Brain pericyte (primary cell): ENCODE measurements around the gene UXS1.

Experiments
- DNase-seq: peaks from one replicate; pipeline ENCODE4 v3.0.0-alpha.2; 2012; ENCODE audit warnings: low read depth, low spot score

The UXS1 gene

DNA sequence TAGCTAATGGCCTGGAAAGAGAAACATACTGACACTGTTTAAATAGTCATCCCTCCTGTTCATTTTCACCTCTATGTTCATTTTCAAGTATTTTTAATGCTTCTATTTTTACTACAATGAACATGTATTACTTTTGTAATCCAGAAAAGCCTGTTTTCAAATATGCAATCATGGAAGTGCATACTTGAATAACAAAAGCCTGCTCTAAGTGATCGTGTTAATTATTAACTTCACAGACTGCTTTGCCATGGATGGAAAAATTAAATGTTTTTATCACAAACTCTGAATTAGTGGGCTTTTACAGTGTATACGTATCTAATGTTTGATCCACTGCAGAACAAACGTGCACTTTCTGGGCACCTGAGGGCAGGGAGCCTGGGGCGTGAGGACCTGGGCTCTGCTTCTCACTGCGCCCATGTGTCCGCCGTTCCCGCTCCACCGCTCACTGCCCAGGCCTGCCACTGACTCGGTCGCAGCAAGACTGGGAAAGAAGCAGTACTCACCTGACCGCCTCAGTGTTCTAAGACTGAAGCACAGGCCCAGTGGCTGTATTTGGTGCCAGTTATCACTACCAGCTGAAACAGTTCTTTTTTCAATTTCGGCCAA is 80.6 kb downstream of the UXS1 start:
- no peak for DNase-seq

DNA sequence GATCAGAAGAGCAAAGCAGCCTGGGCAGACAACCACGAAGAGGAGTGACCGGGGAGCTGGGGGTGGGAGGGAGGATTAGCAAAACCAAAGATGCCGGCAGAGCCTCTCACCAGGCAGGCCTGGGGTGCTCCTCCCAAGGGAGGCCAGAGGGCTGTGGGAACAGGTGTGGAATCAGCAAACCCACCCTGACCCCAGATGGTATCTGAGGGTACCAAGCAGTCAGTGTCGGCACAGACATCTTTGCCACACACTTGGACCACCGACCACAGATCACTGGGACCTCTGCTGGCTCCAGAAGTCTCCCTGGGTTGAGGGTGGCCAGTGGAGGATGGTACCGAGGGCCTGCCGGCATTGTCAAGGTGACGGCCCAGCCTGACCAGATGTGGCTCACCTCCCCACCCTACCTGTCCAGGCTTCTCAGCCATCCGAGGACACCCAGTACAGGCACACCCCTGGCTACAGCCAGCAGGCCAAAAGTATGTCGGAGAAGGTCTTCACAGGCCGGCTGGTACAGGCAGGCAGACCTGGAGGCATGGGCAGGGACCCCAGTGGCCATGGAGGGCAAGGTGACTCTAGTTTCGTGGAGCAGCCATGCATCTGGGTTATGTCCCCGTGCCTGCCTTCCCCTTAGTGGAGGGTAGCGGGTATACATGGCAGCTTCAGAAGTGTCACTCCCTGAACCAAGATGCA is 82.1 kb downstream of the UXS1 start:
- no peak for DNase-seq

DNA sequence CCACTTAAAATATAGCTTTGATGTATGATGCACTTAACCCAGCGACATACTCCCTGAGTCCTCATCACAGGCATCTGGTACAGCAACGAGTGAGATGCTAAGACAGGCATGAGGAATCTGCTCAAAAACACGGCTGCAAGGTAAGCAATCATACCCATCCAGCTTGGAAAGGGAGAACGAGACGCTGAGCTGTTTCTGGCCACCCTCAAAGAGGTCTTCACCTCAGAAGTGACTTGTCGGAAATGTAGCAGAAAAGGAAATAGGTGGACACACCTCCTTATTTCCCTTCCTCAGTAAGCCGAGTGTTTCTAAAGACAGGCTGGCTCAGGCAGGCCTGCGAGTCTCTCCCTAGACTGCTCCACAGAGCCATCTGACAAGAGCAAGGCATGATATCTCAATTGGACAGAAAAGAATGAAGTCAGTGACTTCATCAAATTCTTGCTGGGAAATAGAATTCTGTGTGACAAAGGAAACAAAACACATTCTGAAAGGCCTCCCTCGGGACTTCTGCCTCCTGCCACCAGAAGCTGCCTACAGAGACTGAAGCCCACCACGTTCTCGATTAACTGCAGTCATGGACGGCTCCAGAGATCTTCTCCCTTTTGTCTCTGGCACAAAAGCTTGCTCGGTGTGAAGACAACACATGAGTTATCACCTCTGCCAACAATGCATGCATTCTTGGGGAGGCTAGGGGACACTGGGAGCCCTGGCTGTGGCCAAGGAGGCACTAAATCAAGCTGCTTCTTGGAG is 84.3 kb downstream of the UXS1 start:
- no peak for DNase-seq

DNA sequence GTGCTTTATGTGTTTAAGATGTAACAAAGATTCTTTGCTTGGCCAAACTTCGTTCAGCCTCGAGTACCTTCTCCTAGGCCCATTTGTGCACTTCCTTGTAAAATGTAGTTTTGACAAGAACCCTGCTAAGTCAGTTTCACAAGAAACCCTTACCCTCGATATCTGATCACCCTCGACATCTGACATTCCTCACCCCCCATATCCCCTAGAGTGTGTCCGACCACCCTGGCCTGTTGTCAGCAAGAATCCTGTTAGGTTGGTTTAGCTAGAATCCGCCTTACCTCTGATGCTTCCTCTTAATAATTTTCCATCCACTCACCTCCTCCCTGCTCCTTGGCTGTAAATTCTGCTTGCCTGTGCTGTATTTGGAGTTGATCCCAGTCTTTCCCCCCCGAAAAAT is 85.3 kb downstream of the UXS1 start:
- DNase-seq: no peak

DNA sequence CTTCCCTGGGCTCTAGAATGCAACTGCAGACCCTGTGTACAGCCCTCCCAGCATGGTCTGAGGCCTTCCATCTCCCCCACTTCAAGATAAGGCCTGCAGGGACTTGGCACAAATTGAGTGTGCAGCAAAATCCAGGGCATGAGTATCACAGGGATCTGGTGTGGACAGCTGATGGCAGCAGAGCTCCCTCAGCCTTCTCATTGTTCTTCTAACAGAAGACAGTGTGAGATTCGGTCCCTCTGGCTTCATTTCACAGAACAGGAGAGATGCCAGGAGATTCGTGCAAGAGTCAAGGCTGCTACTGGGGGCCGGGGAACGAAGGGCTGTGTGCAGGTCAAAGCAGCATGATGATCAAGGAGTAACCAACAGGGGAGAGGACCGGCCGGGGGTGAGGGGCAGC is 85.8 kb downstream of the UXS1 start:
- no peak for DNase-seq

DNA sequence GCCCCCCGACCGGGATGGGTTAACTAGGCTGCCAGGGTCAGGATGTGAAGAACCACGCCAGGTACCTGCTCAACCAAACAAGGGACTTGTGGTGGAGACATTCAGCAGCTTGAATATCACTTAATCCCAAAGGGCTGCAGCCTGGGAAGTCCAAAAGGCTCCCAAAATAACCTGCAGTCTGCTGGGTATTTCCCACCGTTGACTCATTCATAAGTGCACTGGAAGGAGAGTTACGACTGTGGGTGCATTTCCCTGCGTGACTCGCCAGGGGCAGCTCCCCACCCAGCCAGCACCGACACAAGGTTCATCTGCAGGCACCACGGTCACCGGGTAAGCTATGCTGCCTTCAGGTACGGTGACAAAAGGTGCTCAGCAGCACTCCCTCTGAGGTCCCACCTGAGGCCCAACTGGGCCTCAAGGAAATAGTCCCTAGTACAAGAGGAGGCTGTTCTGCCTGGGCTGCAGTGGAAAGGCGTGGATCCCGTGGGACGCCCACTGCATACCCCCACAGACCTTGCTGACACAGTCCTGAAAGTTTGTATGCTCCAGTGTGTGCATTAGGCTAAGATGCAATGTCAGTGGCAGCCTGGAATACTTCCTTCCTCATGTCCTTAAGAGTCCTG is 86.5 kb downstream of the UXS1 start:
- DNase-seq: no peak

DNA sequence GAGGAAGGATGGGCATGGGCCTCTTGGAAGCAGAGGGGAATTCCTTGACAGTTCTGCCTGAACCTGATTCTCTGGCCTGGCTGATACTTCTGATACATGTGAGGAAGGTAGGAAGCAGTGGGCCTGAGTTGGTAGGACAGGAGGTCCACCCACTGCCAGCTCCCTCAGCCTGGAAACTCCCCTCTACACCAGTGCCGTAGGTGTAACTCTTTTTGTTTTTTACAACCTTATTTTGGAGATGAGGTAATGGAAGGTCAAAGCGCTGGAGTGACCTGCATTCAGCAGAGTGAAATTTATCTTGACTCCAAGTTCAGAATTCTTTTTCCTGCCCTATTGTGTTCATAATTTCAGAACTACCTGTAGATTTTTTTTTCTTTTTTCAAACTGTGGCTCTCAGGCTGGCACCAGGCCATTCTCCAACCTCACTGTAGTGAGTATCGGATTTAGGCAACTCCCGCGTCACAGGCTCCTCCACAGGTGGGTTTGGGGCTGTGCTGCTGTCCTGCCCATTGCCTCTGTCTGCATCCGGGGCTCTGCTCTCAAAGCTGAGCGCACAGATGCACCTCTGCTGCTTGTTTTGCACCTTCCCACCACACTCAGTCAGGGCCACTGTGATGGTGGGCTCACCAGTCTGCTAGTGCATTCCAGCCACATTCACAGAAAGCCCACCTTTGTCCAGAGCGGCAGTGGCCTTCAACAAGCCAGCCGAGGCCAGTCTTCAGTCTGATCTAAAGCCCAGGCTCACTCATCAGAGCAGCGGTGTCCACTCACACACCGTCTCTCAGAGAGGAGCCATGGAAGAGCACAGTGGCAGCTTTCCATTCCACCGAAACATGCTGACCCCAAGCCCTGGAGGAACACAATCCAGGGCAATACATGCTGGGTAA is 87.2 kb downstream of the UXS1 start:
- DNase-seq: no peak

DNA sequence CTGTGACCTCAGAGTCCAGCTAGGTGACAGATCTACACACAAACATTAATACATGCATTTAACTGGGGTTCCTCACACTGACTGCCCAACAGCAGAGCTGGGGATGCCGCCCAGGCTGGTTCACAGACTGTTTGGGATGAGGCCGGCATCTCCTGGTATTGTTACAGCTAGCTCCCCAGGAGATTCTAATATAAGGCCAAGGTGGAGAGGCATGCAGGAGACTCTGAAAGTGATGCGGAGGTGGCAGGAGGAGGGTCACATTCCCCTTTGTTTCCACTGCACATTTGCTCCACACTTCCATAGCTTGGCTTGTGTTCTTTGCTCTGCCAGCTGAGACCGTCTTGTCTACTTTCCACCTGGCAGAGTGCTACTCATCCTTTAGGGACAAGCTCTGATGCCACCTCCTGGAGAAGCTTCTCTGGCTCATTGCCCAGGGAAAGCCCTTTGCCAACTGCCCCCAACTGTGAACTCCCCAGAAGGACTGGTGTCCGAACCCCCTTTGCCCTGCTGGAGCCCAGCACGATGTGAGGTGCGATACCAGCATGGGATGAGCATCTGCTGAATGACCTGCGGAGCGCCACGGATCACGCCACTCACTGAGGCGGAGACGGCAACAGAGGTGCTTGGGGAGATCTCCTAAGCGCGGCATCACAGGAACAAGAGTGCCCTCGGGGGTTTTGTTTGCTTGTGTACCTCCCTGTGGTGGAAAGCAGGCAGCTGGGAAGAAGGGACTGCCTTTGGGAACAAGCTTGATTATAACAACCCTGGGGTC is 88.8 kb downstream of the UXS1 start:
- DNase-seq: no peak

DNA sequence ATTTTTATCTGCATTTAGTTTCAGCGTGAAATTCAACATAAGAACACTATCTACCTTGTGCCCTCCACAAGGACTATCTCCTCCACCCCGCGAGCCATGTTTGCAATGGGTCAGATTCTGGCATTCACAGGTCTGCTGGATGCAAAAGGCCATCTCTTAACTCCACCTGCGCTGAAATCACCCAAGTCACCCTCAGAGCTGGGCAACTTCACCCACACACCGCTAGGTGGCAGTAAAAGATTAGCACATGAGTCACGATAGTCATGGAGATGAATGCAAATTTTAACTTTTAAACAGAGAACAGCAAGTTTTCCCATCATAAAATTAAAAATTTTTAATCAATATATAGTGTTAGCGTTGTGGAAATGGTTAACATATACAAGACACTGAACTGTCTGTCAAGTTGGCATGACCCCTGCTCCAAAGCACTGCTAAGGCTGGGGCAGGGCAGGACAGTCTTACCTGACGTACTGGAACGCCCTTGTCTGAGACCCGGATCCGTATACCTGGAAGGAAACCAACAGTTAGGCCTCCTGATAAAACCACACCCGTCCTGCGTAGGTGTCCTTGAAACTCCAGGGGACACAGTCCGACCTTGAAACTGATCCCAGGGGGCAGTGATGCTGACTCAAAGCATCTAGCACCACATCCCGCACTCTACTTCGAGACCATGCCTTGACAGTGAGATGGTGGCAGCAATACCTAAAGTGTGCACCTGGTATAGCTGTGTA is 89.6 kb downstream of the UXS1 start:
- DNase-seq: no peak

DNA sequence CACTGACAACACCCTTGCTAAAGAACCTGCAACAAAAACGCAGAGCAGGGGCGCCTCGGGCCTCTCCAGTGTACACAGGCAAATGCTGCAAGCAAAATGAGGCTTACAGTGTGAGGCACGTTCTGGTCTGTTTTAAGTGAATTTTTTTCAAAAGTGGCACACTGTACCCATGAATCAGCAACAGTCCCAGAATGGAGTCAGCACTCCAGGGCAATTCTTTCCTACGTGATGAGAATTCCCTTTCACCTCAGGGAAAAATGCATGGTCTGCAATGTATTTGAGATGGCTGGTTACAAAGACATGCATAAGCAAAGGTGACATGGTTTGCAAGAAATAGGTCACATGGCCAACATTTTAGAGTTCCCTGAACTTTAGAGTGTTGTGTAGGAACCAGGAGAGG is 94.4 kb downstream of the UXS1 start:
- no peak for DNase-seq

DNA sequence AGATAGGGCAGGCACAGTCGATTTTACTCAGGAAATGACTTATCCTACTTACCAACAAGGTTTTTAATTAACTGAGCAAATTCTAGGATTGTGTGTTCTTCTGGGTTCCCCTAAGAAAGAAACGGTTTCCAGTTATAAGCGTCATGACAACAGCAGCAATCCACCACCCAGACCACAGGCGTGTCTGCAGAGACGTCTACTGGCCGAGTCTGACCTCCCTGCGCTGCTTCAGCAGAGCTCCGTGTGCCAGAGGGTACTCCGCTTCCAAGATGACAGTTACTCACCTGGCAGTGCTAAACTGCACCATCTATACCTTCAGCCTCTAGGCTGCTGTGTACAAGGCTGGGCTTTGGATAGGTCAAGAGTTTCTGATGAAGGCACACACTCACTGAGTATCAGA is 95.4 kb downstream of the UXS1 start:
- DNase-seq: no peak

DNA sequence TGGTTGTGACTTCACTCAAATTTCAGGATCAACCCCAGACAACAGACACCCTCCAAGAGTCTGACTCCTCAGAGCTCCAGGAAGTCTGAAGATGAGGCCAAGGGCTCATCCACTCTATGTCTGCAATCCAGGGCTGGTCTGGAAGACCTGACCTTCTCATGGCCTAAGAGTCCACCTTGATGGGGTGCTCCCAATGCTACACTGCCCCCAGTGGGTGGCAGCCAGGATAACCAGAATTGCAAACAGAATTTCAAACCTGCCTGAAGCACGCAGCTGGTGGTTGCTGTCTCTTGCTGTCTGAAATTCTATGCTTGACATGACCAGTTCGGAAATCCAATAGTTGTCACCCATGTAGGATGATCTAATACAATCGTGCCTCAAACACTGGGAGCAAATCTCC is 96.0 kb downstream of the UXS1 start:
- DNase-seq: no peak

DNA sequence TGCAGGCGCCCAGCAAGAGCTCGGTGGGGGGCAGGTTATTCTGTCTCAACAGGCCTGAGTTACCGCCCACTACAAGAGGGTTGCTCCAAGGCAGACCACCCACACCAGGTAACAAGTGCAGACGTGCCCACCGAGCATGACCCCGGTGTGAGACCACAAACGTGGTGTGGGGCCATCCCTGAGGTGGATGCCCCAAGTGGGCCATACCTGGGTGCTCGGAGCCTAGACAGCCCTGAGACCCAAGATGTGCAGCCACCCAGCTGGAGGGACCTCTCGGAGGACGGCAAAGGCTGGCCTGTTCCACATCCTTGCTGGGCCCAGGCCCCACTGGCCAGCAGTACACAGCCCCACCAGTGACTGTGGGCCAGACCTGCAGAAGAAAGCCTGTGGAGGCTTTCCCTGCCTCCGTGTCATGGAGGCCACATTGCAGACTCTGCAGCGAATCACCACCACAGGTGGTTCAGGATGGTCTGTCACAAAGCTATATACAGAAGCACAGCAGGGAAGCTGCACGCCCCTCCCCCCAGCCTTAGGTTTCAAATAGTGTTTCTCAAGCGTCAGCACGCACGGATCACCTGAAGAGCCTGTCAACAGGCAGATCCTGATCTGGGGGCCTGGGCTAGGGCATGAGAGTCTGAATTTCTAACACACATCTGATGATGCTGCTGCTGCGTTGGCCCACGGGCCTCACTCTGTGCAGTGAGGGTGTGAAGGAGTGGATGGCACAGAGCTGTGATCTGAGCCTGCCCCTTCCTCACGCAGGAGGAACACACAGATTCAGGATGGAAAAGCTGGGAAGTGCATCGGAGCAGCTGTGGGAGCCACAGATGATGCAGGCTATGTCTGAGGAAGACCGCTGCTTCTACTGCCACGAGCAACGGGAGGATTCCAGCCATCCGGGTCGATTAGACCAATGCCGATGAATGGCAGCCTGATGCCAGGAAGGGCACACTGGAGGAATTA is 96.8 kb downstream of the UXS1 start:
- DNase-seq: no peak

DNA sequence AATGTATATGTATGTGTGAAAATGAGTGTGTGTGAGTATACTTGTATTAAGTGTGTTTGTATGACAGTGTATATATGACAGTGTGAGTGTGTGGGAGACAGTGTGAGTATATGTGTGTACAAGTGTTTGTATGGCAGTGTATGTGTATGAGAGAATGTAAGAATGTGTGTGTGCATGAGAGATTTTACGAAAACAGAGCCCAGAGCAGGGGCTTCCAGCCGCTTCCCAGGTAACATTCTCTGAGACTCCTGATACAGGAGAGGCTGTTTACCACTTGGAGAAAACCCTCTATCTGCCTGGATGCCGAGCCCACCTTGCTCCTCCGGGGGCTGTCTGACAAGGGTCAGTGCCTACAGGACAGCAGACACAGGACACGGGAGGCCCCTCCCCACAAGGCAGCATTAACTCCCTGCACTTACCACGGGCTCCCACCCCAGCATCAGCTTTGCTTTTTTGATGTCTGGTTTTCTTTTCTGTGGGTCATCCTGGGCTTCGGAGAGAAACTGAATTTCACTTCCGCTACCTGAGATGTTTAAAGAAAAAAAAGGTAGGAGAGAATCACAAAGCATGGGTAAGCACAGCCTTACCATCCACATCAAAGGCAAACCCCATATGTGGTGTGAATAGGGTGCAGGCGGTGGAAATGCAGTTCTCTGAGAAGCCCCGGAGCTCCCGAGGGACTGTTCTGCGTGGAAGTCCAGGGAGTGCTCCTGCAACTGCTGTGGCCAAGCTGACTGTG is 97.6 kb downstream of the UXS1 start:
- DNase-seq: no peak

DNA sequence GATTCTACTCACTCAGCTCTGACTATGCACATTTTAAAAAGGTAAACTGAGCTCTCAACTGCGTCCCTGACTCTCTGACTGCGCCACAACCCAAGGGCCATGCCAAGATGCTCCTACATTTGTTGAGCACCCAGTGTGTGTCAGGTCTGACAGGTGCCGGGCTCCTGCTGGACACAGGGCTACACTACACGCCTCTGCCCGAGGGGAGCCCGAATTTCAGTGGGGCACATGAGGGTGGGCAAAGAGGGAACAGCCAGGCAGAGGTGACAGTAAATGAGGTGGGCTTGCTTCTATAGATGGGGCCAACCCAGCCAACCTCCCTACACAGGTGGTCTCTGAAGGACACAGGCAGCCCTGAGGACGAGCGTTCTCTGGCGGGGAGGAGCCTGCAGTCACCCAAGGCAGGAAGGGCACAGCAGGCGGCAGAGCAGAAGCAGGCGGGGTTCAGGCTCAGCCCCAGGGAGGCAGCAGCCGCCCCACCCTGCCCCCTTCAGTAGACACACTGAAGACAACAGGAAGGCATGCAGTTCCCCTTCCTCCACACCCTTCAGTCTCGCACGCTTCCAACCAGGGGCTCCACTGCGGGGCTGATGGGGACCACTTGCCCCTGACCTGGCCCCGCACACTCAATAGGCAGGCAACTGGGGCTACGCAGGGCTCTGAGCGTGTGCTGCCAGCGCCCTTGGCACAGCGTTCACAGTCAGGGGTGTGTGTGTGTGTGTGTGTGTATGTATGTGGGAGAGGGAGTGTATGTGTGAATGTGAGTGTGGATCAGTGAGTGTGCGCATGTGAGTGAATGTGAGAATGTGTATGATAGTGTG is 98.4 kb downstream of the UXS1 start:
- DNase-seq: no peak

DNA sequence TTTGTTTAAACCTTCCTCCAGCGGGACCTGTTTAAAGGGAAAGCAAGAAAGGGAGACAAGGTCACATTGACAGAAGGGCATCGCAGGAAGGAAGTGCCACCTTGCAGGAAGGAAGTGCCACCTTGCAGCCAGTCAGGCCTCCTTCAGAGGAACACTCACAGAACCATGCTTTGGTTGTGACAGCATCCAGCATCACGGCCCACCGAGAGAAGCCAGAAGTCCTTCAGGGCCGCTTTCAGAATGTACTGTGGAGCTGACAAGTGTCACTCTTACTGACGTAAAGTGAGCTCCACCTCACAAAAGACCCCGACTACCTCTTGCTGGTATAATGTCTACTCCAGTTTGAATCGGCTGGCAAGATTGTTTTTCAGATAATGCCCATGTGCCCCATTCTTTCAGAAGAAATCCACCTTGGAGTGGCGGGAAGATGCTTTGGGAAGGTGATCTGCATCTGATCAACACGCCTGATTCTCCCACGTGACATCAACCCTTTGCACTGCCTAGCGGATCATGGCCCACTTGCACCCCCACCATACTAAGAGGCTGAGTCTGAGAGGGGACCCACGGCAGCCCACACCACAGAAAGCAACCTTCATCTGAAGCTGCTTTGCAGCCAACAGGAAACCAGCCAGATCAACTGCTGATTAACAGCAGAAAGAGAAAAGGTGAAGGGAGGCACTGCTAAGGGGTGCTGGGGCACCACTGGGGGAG is 99.8 kb downstream of the UXS1 start:
- no peak for DNase-seq
